Measurements from ENCODE around the gene PLXNA2. TPM values are rescaled to one million over a fixed set of nuclear protein-coding genes. Genes with fewer than 3 reads are reported as not detected.

Gene PLXNA2
- total RNA-seq, 1 donor from 2014 or later = 1.7 TPM

GRCh38 chr1:208213786-208214185, 30.4 kb downstream of the PLXNA2 start:
- Mint-ChIP-seq H3K4me1 (peaks cover 18% of the 10 kb centered on the region), H3K36me3 (peaks cover 42% of the 10 kb centered on the region), H3K27ac (no peak overlapping the region), H3K9me3 (no peaks in the 10 kb centered on the region), H3K4me3 (no peak overlapping the region), H3K27me3 (ENCODE audit: insufficient read depth, low read depth) (peaks cover 8% of the 10 kb centered on the region)
- TF ChIP-seq CTCF (IDR thresholded peaks at IDR 0.05) = no peak
- TF ChIP-seq EZH2phosphoT487 (IDR thresholded peaks at IDR 0.05) = no peak
- TF ChIP-seq EZH2 (IDR thresholded peaks at IDR 0.05) = no peak
- Histone ChIP-seq H3K4me2 (no peak overlapping the region), H3F3A (ENCODE audit: low read depth) (no peaks in the 10 kb centered on the region), H3K36me3 (no peaks in the 10 kb centered on the region), H3K9ac (no peak overlapping the region), H4K20me1 (ENCODE audit: low read depth) (no peaks in the 10 kb centered on the region), H3K27ac (no peak overlapping the region), H3K27me3 (no peaks in the 10 kb centered on the region), H3K79me2 (ENCODE audit: low read depth) (no peaks in the 10 kb centered on the region), H3K4me3 (no peak overlapping the region), H3K9me3 (ENCODE audit: low read depth) (no peaks in the 10 kb centered on the region), H2AFZ (replicated peaks) (no peak overlapping the region), H3K4me1 (peaks cover 16% of the 10 kb centered on the region)
- DNase-seq (ENCODE audit: low spot score) = no peak

GRCh38 chr1:208212893-208213292, 31.3 kb downstream of the PLXNA2 start:
- no peaks in the 10 kb centered on the region for H3F3A ChIP-seq (ENCODE audit: low read depth)
- no peak overlapping the region for H3K9ac ChIP-seq
- H3K4me2 ChIP-seq = no peak overlapping the region
- no peak for TF ChIP-seq EZH2 (IDR thresholded peaks at IDR 0.05)
- TF ChIP-seq CTCF (IDR thresholded peaks at IDR 0.05) = no peak
- TF ChIP-seq EZH2phosphoT487 (IDR thresholded peaks at IDR 0.05) = no peak
- Mint-ChIP-seq H3K9me3 (no peaks in the 10 kb centered on the region), H3K4me1 (peaks cover 16% of the 10 kb centered on the region), H3K27me3 (ENCODE audit: insufficient read depth, low read depth) (peaks cover 8% of the 10 kb centered on the region), H3K36me3 (peaks cover 40% of the 10 kb centered on the region), H3K4me3 (no peak overlapping the region), H3K27ac (no peak overlapping the region)
- H2AFZ ChIP-seq (replicated peaks) = no peak overlapping the region
- H3K4me3 ChIP-seq = no peak overlapping the region
- H3K36me3 ChIP-seq = no peaks in the 10 kb centered on the region
- H3K4me1 ChIP-seq = peaks cover 16% of the 10 kb centered on the region
- H3K79me2 ChIP-seq (ENCODE audit: low read depth) = no peaks in the 10 kb centered on the region
- H4K20me1 ChIP-seq (ENCODE audit: low read depth) = no peaks in the 10 kb centered on the region
- no peaks in the 10 kb centered on the region for H3K27me3 ChIP-seq
- no peak for DNase-seq (ENCODE audit: low spot score)
- no peak overlapping the region for H3K27ac ChIP-seq
- no peaks in the 10 kb centered on the region for H3K9me3 ChIP-seq (ENCODE audit: low read depth)

GRCh38 chr1:208211921-208212843, 32.0 kb downstream of the PLXNA2 start:
- H3K4me2 ChIP-seq = no peak overlapping the region
- peaks cover 8% of the 10 kb centered on the region for H3K27me3 Mint-ChIP-seq (ENCODE audit: insufficient read depth, low read depth)
- H2AFZ ChIP-seq (replicated peaks) = no peak overlapping the region

More at GRCh38 chr1:208211921-208212843, 32.0 kb downstream of the PLXNA2 start:
- Mint-ChIP-seq H3K36me3 (peaks cover 44% of the 10 kb centered on the region), H3K9me3 (no peaks in the 10 kb centered on the region), H3K4me3 (no peak overlapping the region), H3K4me1 (peaks cover 21% of the 10 kb centered on the region), H3K27ac (peak overlapping the region; percentile 2)
- no peak overlapping the region for H3K9ac ChIP-seq
- no peaks in the 10 kb centered on the region for H3K27me3 ChIP-seq
- no peaks in the 10 kb centered on the region for H3K36me3 ChIP-seq
- H3K27ac ChIP-seq = no peak overlapping the region
- no peak overlapping the region for H3K4me3 ChIP-seq
- no peak for DNase-seq (ENCODE audit: low spot score)
- H3K9me3 ChIP-seq (ENCODE audit: low read depth) = no peaks in the 10 kb centered on the region
- H4K20me1 ChIP-seq (ENCODE audit: low read depth) = no peaks in the 10 kb centered on the region
- TF ChIP-seq EZH2 (IDR thresholded peaks at IDR 0.05) = no peak
- TF ChIP-seq CTCF (IDR thresholded peaks at IDR 0.05) = no peak
- TF ChIP-seq EZH2phosphoT487 (IDR thresholded peaks at IDR 0.05) = no peak
- no peaks in the 10 kb centered on the region for H3K79me2 ChIP-seq (ENCODE audit: low read depth)
- H3K4me1 ChIP-seq = peaks cover 16% of the 10 kb centered on the region
- no peaks in the 10 kb centered on the region for H3F3A ChIP-seq (ENCODE audit: low read depth)
